ENCODE measurements around the gene CRMP1.

CRMP1 gene

GRCh38 chr4:5885733-5886132, 7.2 kb downstream of the CRMP1 start:
- no peak overlapping the region for H3K4me3 ChIP-seq (ENCODE audit: low read depth in 1 of 2, low read length in 2 of 2)
- H3K9ac ChIP-seq (ENCODE audit: low read length), result no peak overlapping the region
- H3K27me3 ChIP-seq (ENCODE audit: control insufficient read depth in 1 of 2, insufficient read depth in 2 of 2, low read length in 2 of 2), result peaks cover 19 to 41% of the 10 kb centered on the region in 2 donors
- peaks cover 7% of the 10 kb centered on the region for H3K4me1 ChIP-seq (ENCODE audit: insufficient read depth, low read length)
- no peak overlapping the region for H3K27ac ChIP-seq (ENCODE audit: low read depth, low read length)
- H3K36me3 ChIP-seq (ENCODE audit: insufficient read depth, low read length), result no peaks in the 10 kb centered on the region
- H3K9me3 ChIP-seq (ENCODE audit: low read length), result no peaks in the 10 kb centered on the region

GRCh38 chr4:5884796-5885195, 8.1 kb downstream of the CRMP1 start:
- H3K27me3 ChIP-seq (ENCODE audit: control insufficient read depth in 1 of 2, insufficient read depth in 2 of 2, low read length in 2 of 2), result peaks cover 10 to 32% of the 10 kb centered on the region in 2 donors

GRCh38 chr4:5883916-5884315, 9.0 kb downstream of the CRMP1 start:
- Histone ChIP-seq H3K9me3 (ENCODE audit: low read length) (no peaks in the 10 kb centered on the region), H3K36me3 (ENCODE audit: insufficient read depth, low read length) (no peaks in the 10 kb centered on the region), H3K4me3 (ENCODE audit: low read depth in 1 of 2, low read length in 2 of 2) (no peak overlapping the region), H3K27ac (ENCODE audit: low read depth, low read length) (no peak overlapping the region), H3K27me3 (ENCODE audit: control insufficient read depth in 1 of 2, insufficient read depth in 2 of 2, low read length in 2 of 2) (peaks cover 8 to 23% of the 10 kb centered on the region in 2 donors), H3K9ac (ENCODE audit: low read length) (no peak overlapping the region), H3K4me1 (ENCODE audit: insufficient read depth, low read length) (peaks cover 7% of the 10 kb centered on the region)

More at GRCh38 chr4:5884796-5885195, 8.1 kb downstream of the CRMP1 start:
- H3K9me3 ChIP-seq (ENCODE audit: low read length), result no peaks in the 10 kb centered on the region
- no peak overlapping the region for H3K4me3 ChIP-seq (ENCODE audit: low read depth in 1 of 2, low read length in 2 of 2)
- no peak overlapping the region for H3K9ac ChIP-seq (ENCODE audit: low read length)
- peaks cover 7% of the 10 kb centered on the region for H3K4me1 ChIP-seq (ENCODE audit: insufficient read depth, low read length)
- no peak overlapping the region for H3K27ac ChIP-seq (ENCODE audit: low read depth, low read length)
- H3K36me3 ChIP-seq (ENCODE audit: insufficient read depth, low read length), result no peaks in the 10 kb centered on the region

GRCh38 chr4:5882947-5883346, 9.9 kb downstream of the CRMP1 start:
- H3K27me3 ChIP-seq (ENCODE audit: control insufficient read depth in 1 of 2, insufficient read depth in 2 of 2, low read length in 2 of 2), result peaks cover 5 to 16% of the 10 kb centered on the region in 2 donors
- H3K4me3 ChIP-seq (ENCODE audit: low read depth in 1 of 2, low read length in 2 of 2), result no peak overlapping the region
- no peak overlapping the region for H3K27ac ChIP-seq (ENCODE audit: low read depth, low read length)
- peaks cover 7% of the 10 kb centered on the region for H3K4me1 ChIP-seq (ENCODE audit: insufficient read depth, low read length)
- no peak overlapping the region for H3K9ac ChIP-seq (ENCODE audit: low read length)
- H3K9me3 ChIP-seq (ENCODE audit: low read length), result no peaks in the 10 kb centered on the region
- H3K36me3 ChIP-seq (ENCODE audit: insufficient read depth, low read length), result no peaks in the 10 kb centered on the region

GRCh38 chr4:5881340-5881739, 11.5 kb downstream of the CRMP1 start:
- H3K4me1 ChIP-seq (ENCODE audit: insufficient read depth, low read length), result no peaks in the 10 kb centered on the region
- H3K27me3 ChIP-seq (ENCODE audit: control insufficient read depth in 1 of 2, insufficient read depth in 2 of 2, low read length in 2 of 2), result peaks cover 4 to 5% of the 10 kb centered on the region in 2 donors
- no peak overlapping the region for H3K9ac ChIP-seq (ENCODE audit: low read length)
- H3K27ac ChIP-seq (ENCODE audit: low read depth, low read length), result no peak overlapping the region
- H3K4me3 ChIP-seq (ENCODE audit: low read depth in 1 of 2, low read length in 2 of 2), result no peak overlapping the region
- no peaks in the 10 kb centered on the region for H3K36me3 ChIP-seq (ENCODE audit: insufficient read depth, low read length)
- H3K9me3 ChIP-seq (ENCODE audit: low read length), result no peaks in the 10 kb centered on the region

- Histone ChIP-seq H3K27ac (ENCODE audit: low read depth, low read length) (no peak overlapping the region), H3K36me3 (ENCODE audit: insufficient read depth, low read length) (no peaks in the 10 kb centered on the region), H3K9ac (ENCODE audit: low read length) (no peak overlapping the region), H3K9me3 (ENCODE audit: low read length) (no peaks in the 10 kb centered on the region), H3K4me1 (ENCODE audit: insufficient read depth, low read length) (no peaks in the 10 kb centered on the region), H3K27me3 (ENCODE audit: control insufficient read depth in 1 of 2, insufficient read depth in 2 of 2, low read length in 2 of 2) (no peaks in the 10 kb centered on the region), H3K4me3 (ENCODE audit: low read depth in 1 of 2, low read length in 2 of 2) (no peak overlapping the region)
These were observed 14.5 kb downstream of the CRMP1 start for GRCh38 chr4:5878359-5878758.

- Histone ChIP-seq H3K36me3 (ENCODE audit: insufficient read depth, low read length) (no peaks in the 10 kb centered on the region), H3K4me3 (ENCODE audit: low read depth in 1 of 2, low read length in 2 of 2) (no peak overlapping the region), H3K9ac (ENCODE audit: low read length) (no peak overlapping the region), H3K27ac (ENCODE audit: low read depth, low read length) (no peak overlapping the region), H3K27me3 (ENCODE audit: control insufficient read depth in 1 of 2, insufficient read depth in 2 of 2, low read length in 2 of 2) (no peaks in the 10 kb centered on the region), H3K9me3 (ENCODE audit: low read length) (peaks cover 4% of the 10 kb centered on the region), H3K4me1 (ENCODE audit: insufficient read depth, low read length) (no peaks in the 10 kb centered on the region)
These were observed 15.5 kb downstream of the CRMP1 start for GRCh38 chr4:5877392-5877791.

GRCh38 chr4:5874811-5875449, 18.0 kb downstream of the CRMP1 start:
- no peaks in the 10 kb centered on the region for H3K36me3 ChIP-seq (ENCODE audit: insufficient read depth, low read length)
- H3K27ac ChIP-seq (ENCODE audit: low read depth, low read length), result no peak overlapping the region
- H3K9ac ChIP-seq (ENCODE audit: low read length), result no peak overlapping the region
- H3K4me1 ChIP-seq (ENCODE audit: insufficient read depth, low read length), result no peaks in the 10 kb centered on the region
- no peak overlapping the region for H3K4me3 ChIP-seq (ENCODE audit: low read depth in 1 of 2, low read length in 2 of 2)
- no peaks in the 10 kb centered on the region for H3K27me3 ChIP-seq (ENCODE audit: control insufficient read depth in 1 of 2, insufficient read depth in 2 of 2, low read length in 2 of 2)
- peaks cover 4% of the 10 kb centered on the region for H3K9me3 ChIP-seq (ENCODE audit: low read length)

- Histone ChIP-seq H3K27ac (ENCODE audit: low read depth, low read length) (no peak overlapping the region), H3K4me3 (ENCODE audit: low read depth in 1 of 2, low read length in 2 of 2) (no peak overlapping the region), H3K9me3 (ENCODE audit: low read length) (peaks cover 4% of the 10 kb centered on the region), H3K36me3 (ENCODE audit: insufficient read depth, low read length) (no peaks in the 10 kb centered on the region), H3K9ac (ENCODE audit: low read length) (no peak overlapping the region), H3K27me3 (ENCODE audit: control insufficient read depth in 1 of 2, insufficient read depth in 2 of 2, low read length in 2 of 2) (peaks cover 0 to 3% of the 10 kb centered on the region in 2 donors), H3K4me1 (ENCODE audit: insufficient read depth, low read length) (no peaks in the 10 kb centered on the region)
These were observed 22.2 kb downstream of the CRMP1 start for GRCh38 chr4:5870701-5871100.

GRCh38 chr4:5869966-5870619, 22.8 kb downstream of the CRMP1 start:
- Histone ChIP-seq H3K9me3 (ENCODE audit: low read length) (peaks cover 4% of the 10 kb centered on the region), H3K4me3 (ENCODE audit: low read depth in 1 of 2, low read length in 2 of 2) (no peak overlapping the region), H3K9ac (ENCODE audit: low read length) (no peak overlapping the region), H3K4me1 (ENCODE audit: insufficient read depth, low read length) (no peaks in the 10 kb centered on the region), H3K36me3 (ENCODE audit: insufficient read depth, low read length) (no peaks in the 10 kb centered on the region), H3K27ac (ENCODE audit: low read depth, low read length) (no peak overlapping the region), H3K27me3 (ENCODE audit: control insufficient read depth in 1 of 2, insufficient read depth in 2 of 2, low read length in 2 of 2) (peaks cover 0 to 3% of the 10 kb centered on the region in 2 donors)

- Histone ChIP-seq H3K36me3 (ENCODE audit: insufficient read depth, low read length) (no peaks in the 10 kb centered on the region), H3K9me3 (ENCODE audit: low read length) (peaks cover 3% of the 10 kb centered on the region), H3K4me3 (ENCODE audit: low read depth in 1 of 2, low read length in 2 of 2) (no peak overlapping the region), H3K27me3 (ENCODE audit: control insufficient read depth in 1 of 2, insufficient read depth in 2 of 2, low read length in 2 of 2) (peaks cover 0 to 3% of the 10 kb centered on the region in 2 donors), H3K4me1 (ENCODE audit: insufficient read depth, low read length) (no peaks in the 10 kb centered on the region), H3K9ac (ENCODE audit: low read length) (no peak overlapping the region), H3K27ac (ENCODE audit: low read depth, low read length) (no peak overlapping the region)
These were observed 25.0 kb downstream of the CRMP1 start for GRCh38 chr4:5867866-5868265.

Data from muscle layer of colon (tissue), 2 donors.